ENCODE measurements around the gene SLAMF7.

- TF ChIP-seq CTCF (conservative IDR thresholded peaks at IDR 0.05; ENCODE audit: low read depth in 2 of 2) (no peak), POLR2AphosphoS5 (IDR thresholded peaks at IDR 0.05; ENCODE audit: low read depth) (no peak), EZH2phosphoT487 (IDR thresholded peaks at IDR 0.05; ENCODE audit: unreplicated experiment) (no peak), CREB1 (CRISPR knock-in tag; IDR thresholded peaks at IDR 0.05; ENCODE audit: low read depth) (no peak), EZH2 (IDR thresholded peaks at IDR 0.05; ENCODE audit: low read depth, unreplicated experiment) (no peak), REST (IDR thresholded peaks at IDR 0.05; ENCODE audit: unreplicated experiment) (no peak), ETS1 (IDR thresholded peaks at IDR 0.05) (no peak), ZNF331 (CRISPR knock-in tag; IDR thresholded peaks at IDR 0.05; ENCODE audit: low read depth) (no peak)
Observed at GRCh38 chr1:160726114-160726497, 12.9 kb upstream of the SLAMF7 start.
